Prostate gland (tissue), 2 donors: ENCODE measurements around the gene PDF. TPM values are rescaled to one million over a fixed set of nuclear protein-coding genes. Genes with fewer than 3 reads are reported as not detected.

Experiments
- DNase-seq: peaks from one replicate; pipeline ENCODE4 v3.0.0-alpha.2; 2019; ENCODE audit warnings: low spot score
- H3K27ac ChIP-seq, 2 donors: fragments of 200-600 bp; sonication (generic); 2 replicates each; pipeline ENCODE4 v1.5.1; 2017 to 2019
- H3K27me3 ChIP-seq: fragments of 200-600 bp; sonication (generic); replicated peaks from 2 replicates; pipeline ENCODE4 v1.5.1; 2019; ENCODE audit not compliant: insufficient read depth
- H3K36me3 ChIP-seq, 2 donors: fragments of 200-600 bp; sonication (generic); 1 replicate in 1 of 2; 2 replicates in 1 of 2; pipeline versions ENCODE4 v1.5.1 to v1.8.1; 2017 to 2019
- H3K4me1 ChIP-seq: fragments of 200-600 bp; sonication (generic); replicated peaks from 2 replicates; pipeline ENCODE4 v1.5.1; 2019
- H3K4me3 ChIP-seq, 2 donors: fragments of 200-600 bp; sonication (generic); 2 replicates each; pipeline ENCODE4 v1.5.1; 2017 to 2019
- H3K9me3 ChIP-seq: fragments of 200-600 bp; sonication (generic); 2 replicates; pipeline ENCODE4 v1.5.1; 2017
- CTCF ChIP-seq, 4 experiments: fragments of 200-600 bp in 2 of 4; fragments of 450-650 bp in 2 of 4; sonication (generic) in 2 of 4; IDR thresholded peaks; 1 replicate in 3 of 4; 2 replicates in 1 of 4; pipeline ENCODE4 v1.5.1; 2016 to 2019; ENCODE audit warnings: antibody characterized with exemption in 4 of 4, mild to moderate bottlenecking in 2 of 4, moderate library complexity in 2 of 4
- POLR2A ChIP-seq: fragments of 450-650 bp; IDR thresholded peaks from one replicate; pipeline ENCODE4 v1.6.1; 2016; ENCODE audit warnings: antibody characterized with exemption, mild to moderate bottlenecking
- POLR2AphosphoS5 ChIP-seq: sonication (generic); formaldehyde crosslinking; IDR thresholded peaks from one replicate; pipeline ENCODE4 v1.6.1; 2017; ENCODE audit warnings: antibody characterized with exemption
- WGBS: methylation state at CpG from one replicate; pipeline ENCODE4 v1.1.5; 2018; 5-methylcytosine and 5-hydroxymethylcytosine counted together
- intact Hi-C: fragments of 100-400 bp; cut with DNase I; formaldehyde crosslinking; loops from one replicate; pipeline ENCODE4 v1.14.2; 2022
- total RNA-seq, 2 donors: library from RNA; depleted of rRNA; stranded (reverse); fragments of >200 nt; gene quantifications; one replicate each; pipeline ENCODE4 v1.1.0, GENCODE V29; 2016

PDF gene
- total RNA-seq, 2 donors from 2014 or later, result 40.7 to 42.9 TPM

DNA sequence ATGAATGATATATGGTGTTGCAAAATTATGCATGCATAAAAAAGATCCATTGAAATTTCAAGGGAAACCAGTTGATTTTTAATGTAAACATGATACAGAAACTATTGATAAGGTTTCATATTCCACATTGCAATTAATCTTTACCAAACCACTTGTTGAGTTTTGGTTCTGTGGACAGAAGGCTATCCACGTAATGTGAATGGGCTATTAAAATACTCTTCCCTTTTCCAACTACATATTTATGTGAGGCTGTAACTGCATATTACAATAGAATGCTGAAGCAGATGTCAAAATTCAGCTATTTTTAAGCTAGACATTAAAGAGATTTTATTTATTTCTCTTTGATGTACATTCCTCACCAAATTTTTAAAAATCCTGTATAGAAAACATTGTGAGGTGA lies 53.0 kb downstream of the PDF start:
- Histone ChIP-seq H3K9me3 (no peaks in the 10 kb centered on the region), H3K36me3 (no peaks in the 10 kb centered on the region), H3K4me3 (no peak overlapping the region), H3K27me3 (no peaks in the 10 kb centered on the region), H3K4me1 (no peaks in the 10 kb centered on the region), H3K27ac (no peak overlapping the region)
- WGBS, result 45% methylated on average over 1 of the region's 1 CpG
- intact Hi-C loops, result no loop called here
- TF ChIP-seq POLR2AphosphoS5 (no peak), CTCF (IDR thresholded peaks at IDR 0.05) (no peak), POLR2A (no peak)
- DNase-seq, result no peak

Other genes with a start within 250 kb of the PDF start
- gene HAS3, start 224.9 kb downstream of the PDF start, total RNA-seq, result 1 to 10 TPM; 3.0 to 4.5 TPM
- 100 to 1,000 TPM; 124 to 171 TPM for gene CHTF8, start 198.0 kb downstream of the PDF start, total RNA-seq
- gene UTP4, start 197.9 kb downstream of the PDF start, total RNA-seq, result 10 to 100 TPM; 18.4 to 51.0 TPM
- 10 to 100 TPM; 33.7 to 53.0 TPM for gene SNTB2, start 143.4 kb downstream of the PDF start, total RNA-seq
- gene VPS4A, start 19.2 kb downstream of the PDF start, total RNA-seq, result 10 to 100 TPM; 44.8 to 46.1 TPM
- gene COG8, start 9.0 kb upstream of the PDF start, total RNA-seq, result 10 to 100 TPM; 55.6 to 85.2 TPM
- 10 to 100 TPM; 11.2 to 19.4 TPM for gene NIP7, start 9.2 kb upstream of the PDF start, total RNA-seq
- 1 to 10 TPM in 1 of 2 donors, not detected in 1; 1.1 TPM for gene TMED6, start 21.2 kb upstream of the PDF start, total RNA-seq
- 10 to 100 TPM; 21.9 to 33.1 TPM for gene TERF2, start 55.4 kb upstream of the PDF start, total RNA-seq
- gene CYB5B, start 94.0 kb upstream of the PDF start, total RNA-seq, result 10 to 100 TPM; 48.8 to 71.3 TPM
- gene NFAT5, start 235.4 kb upstream of the PDF start, total RNA-seq, result 10 to 100 TPM; 41.4 to 52.7 TPM